Stimulated activated CD4-positive, alpha-beta T cell treated with anti-CD3 and anti-CD28 coated beads, Interleukin-2, amount 100 ng/mL, for 24 hours (primary cell): ENCODE data around the gene CHRNG.
"Not testable (repeated sequence)": the region's sequence is repeated elsewhere in the genome, so short reads cannot be mapped to it uniquely, and the experiment has no call there.

Source experiments
- DNase-seq, 2 donors: peaks; one replicate each; pipeline ENCODE4 v3.0.0-alpha.2; 2020

CHRNG gene

GRCh38 chr2:232528746-232529460 lies 10.6 kb upstream of the CHRNG start:
- DNase-seq = no peak

GRCh38 chr2:232529806-232530547 lies 9.5 kb upstream of the CHRNG start:
- no peak for DNase-seq

GRCh38 chr2:232530626-232531260 lies 8.7 kb upstream of the CHRNG start:
- no peak for DNase-seq

- no peak for DNase-seq
Observed at GRCh38 chr2:232532419-232532818, 7.1 kb upstream of the CHRNG start.

GRCh38 chr2:232532821-232533220 lies 6.7 kb upstream of the CHRNG start:
- not testable (repeated sequence) for DNase-seq

- no peak for DNase-seq
Observed at GRCh38 chr2:232533944-232534710, 5.4 kb upstream of the CHRNG start.

GRCh38 chr2:232534940-232535651 lies 4.4 kb upstream of the CHRNG start:
- no peak for DNase-seq

GRCh38 chr2:232535761-232536530 lies 3.5 kb upstream of the CHRNG start:
- no peak for DNase-seq

GRCh38 chr2:232537079-232537478 lies 2.4 kb upstream of the CHRNG start:
- DNase-seq = no peak

GRCh38 chr2:232537499-232537898 lies 2.0 kb upstream of the CHRNG start:
- DNase-seq = no peak

GRCh38 chr2:232538671-232539070 lies 821 bp upstream of the CHRNG start:
- no peak for DNase-seq

GRCh38 chr2:232540441-232541041 lies 1.0 kb downstream of the CHRNG start:
- no peak for DNase-seq

- no peak for DNase-seq
Observed at GRCh38 chr2:232541195-232541960, 1.9 kb downstream of the CHRNG start.

- DNase-seq = no peak
Observed at GRCh38 chr2:232541961-232542714, 2.6 kb downstream of the CHRNG start.

- DNase-seq = no peak
Observed at GRCh38 chr2:232542715-232543467, 3.4 kb downstream of the CHRNG start.

GRCh38 chr2:232543491-232543890 lies 4.0 kb downstream of the CHRNG start:
- DNase-seq = no peak

- DNase-seq = no peak
Observed at GRCh38 chr2:232543928-232544631, 4.6 kb downstream of the CHRNG start.

- no peak for DNase-seq
Observed at GRCh38 chr2:232544674-232545073, 5.2 kb downstream of the CHRNG start.
